GM18909 (cell line): ENCODE data around the gene LLGL1.

ENCODE experiments used
- ATAC-seq: cut with Tn5 transposase; IDR thresholded peaks from one replicate; pipeline ENCODE4 v1.9.1; 2021; ENCODE audit warnings: mild to moderate bottlenecking; ENCODE audit not compliant: unreplicated experiment, poor library complexity

The LLGL1 gene

GRCh38 chr17:18228176-18228682 is 2.8 kb downstream of the LLGL1 start:
- ATAC-seq, result no peak

GRCh38 chr17:18229254-18229653 is 3.8 kb downstream of the LLGL1 start:
- no peak for ATAC-seq

DNA sequence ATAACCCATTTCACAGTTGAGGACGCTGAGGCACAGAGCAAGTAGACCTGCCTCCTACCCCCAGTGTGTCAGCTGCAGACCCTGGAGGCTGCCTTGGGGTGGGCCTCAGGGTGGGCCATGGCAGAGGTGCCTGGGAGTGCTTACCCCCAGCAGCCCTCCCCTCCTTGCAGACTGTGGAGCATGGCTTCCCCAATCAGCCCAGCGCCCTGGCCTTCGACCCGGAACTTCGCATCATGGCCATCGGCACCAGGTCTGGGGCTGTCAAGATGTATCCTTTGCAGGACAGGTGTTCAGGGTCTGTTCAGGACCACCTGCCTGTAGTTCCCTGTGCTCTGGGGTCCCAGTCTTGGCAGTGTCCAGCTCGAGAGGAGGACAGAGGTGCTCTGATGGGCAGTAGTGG is 4.3 kb downstream of the LLGL1 start:
- no peak for ATAC-seq

- ATAC-seq, result no peak
These were observed 5.1 kb downstream of the LLGL1 start for GRCh38 chr17:18230288-18231141.

GRCh38 chr17:18231164-18231563 is 5.7 kb downstream of the LLGL1 start:
- no peak for ATAC-seq

DNA sequence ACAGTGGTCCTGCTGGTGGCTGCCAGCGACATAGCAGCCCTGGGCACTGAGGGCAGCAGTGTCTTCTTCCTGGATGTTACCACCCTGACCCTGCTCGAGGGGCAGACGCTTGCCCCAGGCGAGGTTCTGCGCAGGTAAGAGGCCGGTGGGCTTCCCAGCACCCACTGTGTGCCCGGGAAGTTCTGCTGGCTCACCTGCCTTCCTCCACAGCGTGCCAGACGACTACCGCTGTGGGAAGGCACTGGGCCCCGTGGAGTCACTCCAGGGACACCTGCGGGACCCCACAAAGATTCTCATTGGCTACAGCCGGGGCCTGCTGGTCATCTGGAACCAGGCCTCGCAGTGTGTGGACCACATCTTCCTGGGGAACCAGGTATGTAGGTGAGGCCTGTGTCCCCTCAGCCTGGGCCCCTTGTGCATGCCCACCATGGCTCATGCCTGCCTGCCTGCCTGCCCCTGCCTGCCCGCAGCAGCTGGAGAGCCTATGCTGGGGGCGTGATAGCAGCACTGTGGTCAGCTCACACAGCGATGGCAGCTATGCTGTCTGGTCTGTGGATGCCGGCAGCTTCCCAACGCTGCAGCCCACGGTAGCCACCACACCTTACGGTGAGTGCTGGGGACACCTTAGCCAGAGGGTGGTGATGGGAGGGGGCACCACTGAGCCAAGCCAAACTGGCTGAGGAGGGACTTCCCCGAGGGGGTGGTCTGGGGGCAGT is 8.5 kb downstream of the LLGL1 start:
- ATAC-seq, result no peak

DNA sequence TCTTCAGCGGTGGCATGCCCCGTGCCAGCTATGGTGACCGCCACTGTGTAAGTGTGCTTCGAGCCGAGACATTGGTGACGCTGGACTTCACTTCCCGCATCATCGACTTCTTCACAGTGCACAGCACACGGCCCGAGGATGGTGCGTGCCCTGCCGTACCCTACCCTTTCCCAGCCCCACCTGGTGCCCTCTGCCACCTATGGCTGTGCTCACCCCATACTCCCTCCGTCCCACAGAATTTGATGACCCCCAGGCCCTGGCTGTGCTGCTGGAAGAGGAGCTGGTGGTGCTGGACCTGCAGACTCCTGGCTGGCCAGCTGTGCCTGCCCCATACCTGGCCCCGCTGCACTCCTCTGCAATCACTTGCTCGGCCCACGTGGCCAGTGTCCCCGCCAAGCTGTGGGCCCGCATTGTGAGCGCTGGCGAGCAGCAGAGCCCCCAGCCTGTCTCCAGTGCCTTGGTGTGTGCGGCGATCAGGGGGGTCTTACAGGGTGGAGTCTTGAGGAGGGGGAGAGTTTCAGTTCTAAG is 9.5 kb downstream of the LLGL1 start:
- no peak for ATAC-seq

- no peak for ATAC-seq
These were observed 10.4 kb downstream of the LLGL1 start for GRCh38 chr17:18235743-18236256.

- ATAC-seq, result no peak
These were observed 11.1 kb downstream of the LLGL1 start for GRCh38 chr17:18236494-18236893.

DNA sequence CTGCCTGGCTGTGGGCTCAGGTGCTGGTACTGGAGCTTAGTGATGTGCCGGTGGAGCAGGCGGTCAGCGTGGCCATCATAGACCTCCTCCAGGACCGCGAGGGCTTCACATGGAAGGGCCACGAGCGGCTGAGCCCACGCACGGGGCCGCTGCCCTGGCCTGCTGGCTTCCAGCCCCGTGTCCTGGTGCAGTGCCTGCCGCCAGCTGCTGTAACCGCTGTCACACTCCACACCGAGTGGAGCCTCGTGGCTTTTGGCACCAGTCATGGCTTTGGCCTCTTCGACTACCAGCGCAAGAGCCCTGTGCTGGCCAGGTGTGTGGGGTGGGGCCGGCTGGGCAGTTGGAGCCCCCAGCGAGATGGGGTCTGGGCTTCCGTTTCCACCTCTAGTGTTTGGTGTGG is 12.0 kb downstream of the LLGL1 start:
- ATAC-seq, result no peak

- no peak for ATAC-seq
These were observed 12.9 kb downstream of the LLGL1 start for GRCh38 chr17:18238299-18238698.

DNA sequence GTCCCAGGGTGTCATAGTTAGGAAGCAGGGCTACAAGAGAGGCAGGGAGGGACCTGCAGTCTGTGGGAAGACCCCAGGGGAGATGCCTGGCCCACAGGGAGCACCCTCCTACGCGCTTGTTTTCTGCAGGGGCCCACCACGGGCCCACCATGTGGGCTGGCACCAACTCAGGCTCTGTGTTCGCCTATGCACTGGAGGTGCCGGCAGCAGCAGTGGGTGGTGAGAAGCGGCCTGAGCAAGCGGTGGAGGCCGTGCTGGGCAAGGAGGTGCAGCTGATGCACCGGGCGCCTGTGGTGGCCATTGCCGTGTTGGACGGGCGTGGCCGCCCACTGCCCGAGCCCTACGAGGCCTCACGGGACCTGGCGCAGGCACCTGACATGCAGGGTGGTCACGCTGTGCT is 15.0 kb downstream of the LLGL1 start:
- no peak for ATAC-seq

DNA sequence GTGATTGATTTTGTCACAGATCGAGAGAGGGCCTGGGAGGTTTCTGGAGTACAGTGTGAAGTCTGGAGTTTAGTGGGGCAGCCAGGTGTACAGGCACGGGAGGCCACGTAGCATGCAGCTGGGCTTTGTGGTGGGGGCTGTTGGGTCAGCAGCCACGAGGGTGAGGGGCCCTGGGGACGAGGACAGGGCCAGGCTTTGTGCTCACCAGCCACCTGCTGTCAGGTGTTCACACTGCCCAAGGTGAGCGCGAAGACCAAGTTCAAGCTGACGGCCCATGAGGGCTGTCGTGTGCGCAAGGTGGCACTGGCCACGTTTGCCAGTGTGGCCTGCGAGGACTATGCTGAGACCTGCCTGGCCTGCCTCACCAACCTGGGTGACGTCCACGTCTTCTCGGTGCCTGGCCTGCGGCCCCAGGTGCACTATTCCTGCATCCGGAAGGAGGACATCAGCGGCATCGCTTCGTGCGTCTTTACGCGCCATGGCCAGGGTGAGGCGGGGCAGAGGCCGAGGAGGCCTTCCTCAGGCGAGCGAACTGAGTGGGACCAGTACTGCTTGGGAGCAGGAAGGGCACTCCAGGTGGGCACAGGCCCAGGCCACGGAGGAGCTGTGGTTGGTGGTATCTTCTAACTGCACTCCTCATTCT is 15.9 kb downstream of the LLGL1 start:
- ATAC-seq, result no peak

DNA sequence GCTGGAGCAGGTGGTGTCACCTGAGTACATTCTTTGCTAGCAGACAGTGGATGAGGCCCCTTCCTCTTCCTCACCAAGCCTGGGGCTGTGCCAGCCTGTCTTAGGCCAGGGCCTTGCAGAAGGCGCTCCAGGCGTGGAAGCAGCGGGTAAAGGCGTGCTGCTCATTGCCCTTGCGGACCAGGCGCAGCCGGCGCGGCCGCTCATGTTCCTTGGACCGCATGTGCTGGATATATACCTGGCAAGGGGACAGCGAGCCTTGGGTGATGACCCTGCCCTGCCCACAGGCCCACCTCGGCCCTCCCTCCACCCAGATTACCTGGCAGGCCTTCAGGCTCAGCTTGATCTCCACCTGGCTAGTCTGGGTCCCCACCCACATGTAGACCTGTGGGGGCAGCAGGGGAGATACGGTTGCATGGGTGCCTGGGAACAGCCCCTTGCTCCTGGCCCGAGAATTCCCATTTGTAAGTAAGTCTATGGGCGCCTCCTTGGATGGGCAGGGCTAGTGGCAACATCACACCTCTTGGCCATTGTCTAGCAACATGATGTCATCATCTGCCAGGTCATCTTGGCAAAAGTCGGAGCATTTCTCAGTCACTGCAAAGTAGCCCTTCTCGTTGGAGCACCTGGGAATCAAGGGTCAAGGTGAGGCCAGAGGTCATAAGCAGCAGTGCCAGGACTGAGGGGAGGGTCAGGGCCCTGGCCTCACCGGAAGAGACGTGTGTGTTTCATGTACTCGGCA is 19.8 kb downstream of the LLGL1 start:
- no peak for ATAC-seq

DNA sequence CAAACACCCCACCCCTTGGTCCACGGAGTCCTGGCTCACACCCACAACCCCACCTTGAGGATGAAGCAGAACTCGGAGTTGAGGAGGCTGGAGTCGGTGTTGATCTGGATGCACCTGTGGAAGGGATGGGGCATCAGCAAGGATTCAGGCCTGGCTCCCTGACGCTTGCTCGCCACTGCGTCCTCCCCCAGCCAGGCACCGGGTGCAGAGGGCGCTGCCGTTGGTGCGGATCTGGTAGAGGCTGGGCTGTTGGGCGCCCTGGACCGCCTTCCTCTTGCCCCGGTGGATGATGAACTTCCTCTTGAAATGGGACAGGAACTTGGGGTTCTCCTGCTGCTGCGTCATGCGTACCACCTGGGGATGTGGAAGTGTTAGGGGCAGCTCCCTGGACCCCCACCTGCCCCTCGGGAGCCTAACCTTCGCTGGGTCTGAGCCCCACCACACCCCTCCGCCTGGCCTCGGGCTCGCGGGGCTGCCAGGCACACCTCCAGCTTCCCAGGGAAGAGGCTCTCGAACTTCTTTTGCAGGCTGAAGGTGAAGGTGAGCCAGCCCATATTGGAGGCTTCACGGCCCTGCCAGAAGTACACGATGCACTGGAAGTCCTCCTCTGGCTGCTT is 20.8 kb downstream of the LLGL1 start:
- ATAC-seq, result no peak

GRCh38 chr17:18246880-18247612 is 21.6 kb downstream of the LLGL1 start:
- ATAC-seq, result no peak

GRCh38 chr17:18247613-18248001 is 22.2 kb downstream of the LLGL1 start:
- ATAC-seq, result no peak

- ATAC-seq, result peak; percentile 43
These were observed 22.9 kb downstream of the LLGL1 start for GRCh38 chr17:18248300-18248731.

DNA sequence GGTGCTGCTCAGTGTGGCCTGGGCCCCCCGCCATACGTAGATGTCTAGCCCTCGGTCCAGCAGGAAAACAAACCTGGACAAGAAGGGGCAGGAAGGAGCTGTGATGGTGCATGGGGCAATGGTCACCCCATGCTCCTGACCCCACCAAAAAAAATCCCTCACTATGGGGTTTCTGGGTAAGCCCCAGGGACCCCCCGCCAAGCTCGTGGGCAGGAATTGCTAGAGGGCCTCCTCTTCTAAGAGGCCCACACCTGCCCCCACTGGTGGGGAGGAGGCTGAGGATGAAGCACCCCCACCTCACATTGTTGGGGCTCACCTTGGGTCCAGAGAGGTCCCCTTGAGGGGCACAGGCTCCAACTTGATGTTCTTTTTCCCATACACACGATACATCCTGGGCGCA is 23.4 kb downstream of the LLGL1 start:
- ATAC-seq, result no peak
